GM12878 (cell line): Measurements from ENCODE around the gene TFCP2L1. TPM values are rescaled to one million over a fixed set of nuclear protein-coding genes. Genes with fewer than 3 reads are reported as not detected.

Experiments
- ATAC-seq: fragments of 200-7000 bp; cut with Tn5 transposase; 3 replicates; pipeline ENCODE4 v1.9.1; 2020; ENCODE audit warnings: mild to moderate bottlenecking, moderate library complexity
- BruUV-seq: library from RNA; stranded (reverse); fragments of 400-500 nt; replicated peaks from 2 replicates; lab custom pipeline; 2021; lab: Mats Ljungman, UMichigan
- CTCF ChIA-PET: fragments of 300-600 bp; sonication (Branson Sonifier 250); formaldehyde crosslinking; extraction: SDS; loops from one replicate; lab custom pipeline; 2021; ENCODE audit warnings: inconsistent platforms; lab: Yijun Ruan, JAX
- POLR2A ChIA-PET: fragments of 350-600 bp; formaldehyde crosslinking; extraction: SDS; loops from one replicate; lab custom pipeline; 2021; ENCODE audit warnings: inconsistent platforms; lab: Charles Lee
- RAD21 ChIA-PET: fragments of 300-600 bp; sonication (Branson Sonifier 250); formaldehyde crosslinking; loops from one replicate; lab custom pipeline; 2023; ENCODE audit warnings: antibody characterized with exemption; ENCODE audit not compliant: unreplicated experiment; lab: Charles Lee
- SMC1A ChIA-PET: fragments of 300-600 bp; sonication (Branson Sonifier 250); formaldehyde crosslinking; loops from one replicate; lab custom pipeline; 2023; ENCODE audit not compliant: unreplicated experiment, uncharacterized antibody; lab: Charles Lee
- DNase-seq: peaks from one replicate; pipeline ENCODE4 v3.0.0-alpha.2; 2011; ENCODE audit warnings: low read depth, low spot score
- FAIRE-seq: peaks from 3 replicates; lab custom pipeline; 2011; peaks lifted over from hg19 to GRCh38; lab: Jason Lieb, UNC
- H2AFZ ChIP-seq: 2 replicates; pipeline ENCODE4 v1.6.0; 2011; ENCODE audit warnings: low read depth, low read length, control low read depth; ENCODE audit not compliant: control insufficient read depth
- H3K27ac ChIP-seq: 2 replicates; pipeline ENCODE4 v1.5.1; 2011; ENCODE audit warnings: control low read depth; ENCODE audit not compliant: control insufficient read depth, insufficient read depth
- H3K27me3 ChIP-seq, 2 experiments: replicated peaks in 1 of 2; 2 replicates each; pipeline versions ENCODE4 v1.6.0 to v1.6.1; 2011; ENCODE audit warnings: low read length in 1 of 2; ENCODE audit not compliant: control insufficient read depth in 2 of 2, insufficient read depth in 2 of 2
- H3K36me3 ChIP-seq, 2 experiments: 2 replicates each; pipeline ENCODE4 v1.5.1; 2011; ENCODE audit warnings: low read length in 1 of 2; ENCODE audit not compliant: control insufficient read depth in 2 of 2, insufficient read depth in 2 of 2
- H3K4me1 ChIP-seq: 2 replicates; pipeline ENCODE4 v1.6.1; 2011; ENCODE audit warnings: mild to moderate bottlenecking, low read length, moderate library complexity, mixed read lengths; ENCODE audit not compliant: control insufficient read depth, insufficient read depth
- H3K4me2 ChIP-seq: 2 replicates; pipeline ENCODE4 v1.6.0; 2011; ENCODE audit warnings: control low read depth; ENCODE audit not compliant: control insufficient read depth, insufficient read depth
- H3K4me3 ChIP-seq: fragments of 200-600 bp; sonication (generic); 2 replicates; pipeline ENCODE4 v1.5.1; 2016
- H3K79me2 ChIP-seq: 2 replicates; pipeline ENCODE4 v1.6.0; 2011; ENCODE audit warnings: low read length; ENCODE audit not compliant: control insufficient read depth, insufficient read depth
- H3K9ac ChIP-seq: 2 replicates; pipeline ENCODE4 v1.8.0; 2011; ENCODE audit warnings: low read length, control low read depth, mixed read lengths; ENCODE audit not compliant: control insufficient read depth, insufficient read depth
- H3K9me3 ChIP-seq: replicated peaks from 3 replicates; pipeline ENCODE4 v1.5.1; 2011; ENCODE audit warnings: mild to moderate bottlenecking, low read length; ENCODE audit not compliant: control insufficient read depth, insufficient read depth
- H4K20me1 ChIP-seq: 2 replicates; pipeline ENCODE4 v1.6.0; 2011; ENCODE audit not compliant: control insufficient read depth, insufficient read depth
- BCL11A ChIP-seq: IDR thresholded peaks from 2 replicates; pipeline ENCODE4 v1.6.1; 2011; ENCODE audit warnings: low read depth, low read length
- CBFB ChIP-seq: IDR thresholded peaks from 2 replicates; pipeline ENCODE4 v1.6.1; 2016; ENCODE audit warnings: antibody characterized with exemption, low read depth
- CEBPB ChIP-seq, 2 experiments: fragments of 150-350 bp in 1 of 2; IDR thresholded peaks; 2 replicates each; pipeline ENCODE4 v1.6.1; 2012 to 2014; ENCODE audit warnings: low read depth in 2 of 2, low read length in 2 of 2, borderline replicate concordance in 1 of 2, inconsistent platforms in 1 of 2
- FOXK2 ChIP-seq: fragments of 450-650 bp; IDR thresholded peaks from 2 replicates; pipeline ENCODE4 v1.6.1; 2017; ENCODE audit warnings: mild to moderate bottlenecking, moderate library complexity
- HDAC6 ChIP-seq: fragments of 200-600 bp; sonication (generic); IDR thresholded peaks from one replicate; pipeline ENCODE4 v1.8.0; 2017; ENCODE audit warnings: antibody characterized with exemption; ENCODE audit not compliant: unreplicated experiment
- KAT2A ChIP-seq: conservative IDR thresholded peaks from 2 replicates; pipeline ENCODE4 v1.6.1; 2011; ENCODE audit warnings: low read depth, low read length; ENCODE audit not compliant: control insufficient read depth
- KLF5 ChIP-seq: fragments of 450-650 bp; IDR thresholded peaks from 2 replicates; pipeline ENCODE4 v1.6.1; 2014; ENCODE audit warnings: mild to moderate bottlenecking; ENCODE audit not compliant: partially characterized antibody
- MXI1 ChIP-seq: fragments of 150-350 bp; IDR thresholded peaks from 2 replicates; pipeline ENCODE4 v1.6.1; 2011; ENCODE audit warnings: low read depth, mild to moderate bottlenecking, inconsistent platforms, low read length, improper control_type of control experiment
- NFIC ChIP-seq: IDR thresholded peaks from 2 replicates; pipeline ENCODE4 v1.6.1; 2012; ENCODE audit warnings: low read depth, mild to moderate bottlenecking, inconsistent platforms, low read length, moderate library complexity
- NFXL1 ChIP-seq: fragments of 450-650 bp; IDR thresholded peaks from 2 replicates; pipeline ENCODE4 v1.6.1; 2017; ENCODE audit warnings: antibody characterized with exemption, mild to moderate bottlenecking, borderline replicate concordance
- NRF1 ChIP-seq: conservative IDR thresholded peaks from 2 replicates; pipeline ENCODE4 v1.6.1; 2011; ENCODE audit warnings: mild to moderate bottlenecking, low read depth, low read length, improper control_type of control experiment
- PAX8 ChIP-seq: fragments of 450-650 bp; IDR thresholded peaks from 2 replicates; pipeline ENCODE4 v1.6.1; 2017; ENCODE audit warnings: mild to moderate bottlenecking, moderate library complexity
- POLR2A ChIP-seq: IDR thresholded peaks from 2 replicates; pipeline ENCODE4 v1.6.1; 2011; ENCODE audit warnings: low read depth, mild to moderate bottlenecking, low read length
- TCF3 ChIP-seq: IDR thresholded peaks from 2 replicates; pipeline ENCODE4 v1.6.1; 2012; ENCODE audit warnings: low read depth, mild to moderate bottlenecking, low read length, borderline replicate concordance; ENCODE audit not compliant: insufficient read depth
- WGBS: methylation state at CpG from one replicate; pipeline ENCODE4 v1.1.6; 2016; ENCODE audit warnings: low lambda C conversion rate; ENCODE audit not compliant: insufficient replicate concordance, insufficient coverage; ENCODE audit errors: missing lambda C conversion rate; 5-methylcytosine and 5-hydroxymethylcytosine counted together
- in situ Hi-C: fragments of 300-500 bp; cut with MboI; formaldehyde crosslinking; loops from 9 replicates; pipeline ENCODE4 v1.14.3; 2018; ENCODE audit warnings: mixed read lengths
- intact Hi-C: fragments of 100-400 bp; cut with micrococcal nuclease; formaldehyde crosslinking; loops from one replicate; pipeline ENCODE4 v1.14.2; 2022; ENCODE audit not compliant: unreplicated experiment
- polyA plus RNA-seq, 11 experiments: library from polyadenylated mRNA; depleted of rRNA in 4 of 11; unstranded in 6 of 11; stranded (reverse) in 5 of 11; fragments of >200 nt; fragmentation: Nextera tagmentation in 4 of 11; fragmentation: Illumina TruSeq in 1 of 11; extraction: Ambion mirVana in 4 of 11; extraction: Trizol in 1 of 11; gene quantifications; 1 replicate in 1 of 11; 2 replicates in 10 of 11; pipeline versions ENCODE4 v1.2.1 to v1.2.3, GENCODE V29; 2011 to 2016; ENCODE audit warnings: inconsistent platforms in 2 of 11, missing spikeins in 2 of 11, low read depth in 1 of 11
- total RNA-seq, 4 experiments: library from RNA; depleted of rRNA in 3 of 4; stranded (reverse); fragments of >200 nt in 3 of 4; fragmentation: Illumina TruSeq in 1 of 4; extraction: Trizol in 1 of 4; gene quantifications; 2 replicates each; pipeline versions ENCODE4 v1.2.1 to v1.2.3, GENCODE V29; 2013 to 2021
- TF ChIP-seq, protein P1 (sequence below): IDR thresholded peaks from 2 replicates; pipeline ENCODE4 v1.6.1; 2012; ENCODE audit warnings: mild to moderate bottlenecking, low read depth, low read length
- TF ChIP-seq, protein P2 (sequence below): fragments of 450-650 bp; formaldehyde crosslinking; IDR thresholded peaks from 2 replicates; pipeline ENCODE4 v1.5.0; 2022; ENCODE audit warnings: mild to moderate bottlenecking, missing genetic modification characterization

The TFCP2L1 gene
- total and polyA plus RNA-seq, 10 of the 15 experiments (the other 5 are each of a cell fraction or from before 2014, with no cell fraction given) = 0.02 to 0.21 (median 0.09) TPM; not detected in 1

DNA sequence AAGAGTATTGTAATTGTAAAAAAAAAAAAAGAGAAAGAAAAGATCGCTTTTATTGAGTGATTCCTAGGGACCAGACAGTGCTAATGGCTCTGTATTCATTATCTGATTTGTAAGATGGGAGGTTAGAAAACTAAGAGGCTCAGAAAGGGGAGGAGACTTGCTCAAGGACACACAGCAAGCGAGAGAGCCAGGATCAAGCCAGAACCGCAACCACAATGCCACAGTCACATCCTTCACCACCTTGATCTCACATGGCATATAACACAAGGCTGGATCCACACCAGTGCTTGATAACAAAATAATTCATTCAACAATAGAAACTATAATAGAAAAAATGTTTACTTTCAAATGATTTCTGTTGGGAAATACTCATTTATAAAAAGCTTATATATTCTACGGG lies 37.5 kb downstream of the TFCP2L1 start (continued):
- TF ChIP-seq, protein P1, sequence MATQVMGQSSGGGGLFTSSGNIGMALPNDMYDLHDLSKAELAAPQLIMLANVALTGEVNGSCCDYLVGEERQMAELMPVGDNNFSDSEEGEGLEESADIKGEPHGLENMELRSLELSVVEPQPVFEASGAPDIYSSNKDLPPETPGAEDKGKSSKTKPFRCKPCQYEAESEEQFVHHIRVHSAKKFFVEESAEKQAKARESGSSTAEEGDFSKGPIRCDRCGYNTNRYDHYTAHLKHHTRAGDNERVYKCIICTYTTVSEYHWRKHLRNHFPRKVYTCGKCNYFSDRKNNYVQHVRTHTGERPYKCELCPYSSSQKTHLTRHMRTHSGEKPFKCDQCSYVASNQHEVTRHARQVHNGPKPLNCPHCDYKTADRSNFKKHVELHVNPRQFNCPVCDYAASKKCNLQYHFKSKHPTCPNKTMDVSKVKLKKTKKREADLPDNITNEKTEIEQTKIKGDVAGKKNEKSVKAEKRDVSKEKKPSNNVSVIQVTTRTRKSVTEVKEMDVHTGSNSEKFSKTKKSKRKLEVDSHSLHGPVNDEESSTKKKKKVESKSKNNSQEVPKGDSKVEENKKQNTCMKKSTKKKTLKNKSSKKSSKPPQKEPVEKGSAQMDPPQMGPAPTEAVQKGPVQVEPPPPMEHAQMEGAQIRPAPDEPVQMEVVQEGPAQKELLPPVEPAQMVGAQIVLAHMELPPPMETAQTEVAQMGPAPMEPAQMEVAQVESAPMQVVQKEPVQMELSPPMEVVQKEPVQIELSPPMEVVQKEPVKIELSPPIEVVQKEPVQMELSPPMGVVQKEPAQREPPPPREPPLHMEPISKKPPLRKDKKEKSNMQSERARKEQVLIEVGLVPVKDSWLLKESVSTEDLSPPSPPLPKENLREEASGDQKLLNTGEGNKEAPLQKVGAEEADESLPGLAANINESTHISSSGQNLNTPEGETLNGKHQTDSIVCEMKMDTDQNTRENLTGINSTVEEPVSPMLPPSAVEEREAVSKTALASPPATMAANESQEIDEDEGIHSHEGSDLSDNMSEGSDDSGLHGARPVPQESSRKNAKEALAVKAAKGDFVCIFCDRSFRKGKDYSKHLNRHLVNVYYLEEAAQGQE = no peak
- TF ChIP-seq, protein P2, sequence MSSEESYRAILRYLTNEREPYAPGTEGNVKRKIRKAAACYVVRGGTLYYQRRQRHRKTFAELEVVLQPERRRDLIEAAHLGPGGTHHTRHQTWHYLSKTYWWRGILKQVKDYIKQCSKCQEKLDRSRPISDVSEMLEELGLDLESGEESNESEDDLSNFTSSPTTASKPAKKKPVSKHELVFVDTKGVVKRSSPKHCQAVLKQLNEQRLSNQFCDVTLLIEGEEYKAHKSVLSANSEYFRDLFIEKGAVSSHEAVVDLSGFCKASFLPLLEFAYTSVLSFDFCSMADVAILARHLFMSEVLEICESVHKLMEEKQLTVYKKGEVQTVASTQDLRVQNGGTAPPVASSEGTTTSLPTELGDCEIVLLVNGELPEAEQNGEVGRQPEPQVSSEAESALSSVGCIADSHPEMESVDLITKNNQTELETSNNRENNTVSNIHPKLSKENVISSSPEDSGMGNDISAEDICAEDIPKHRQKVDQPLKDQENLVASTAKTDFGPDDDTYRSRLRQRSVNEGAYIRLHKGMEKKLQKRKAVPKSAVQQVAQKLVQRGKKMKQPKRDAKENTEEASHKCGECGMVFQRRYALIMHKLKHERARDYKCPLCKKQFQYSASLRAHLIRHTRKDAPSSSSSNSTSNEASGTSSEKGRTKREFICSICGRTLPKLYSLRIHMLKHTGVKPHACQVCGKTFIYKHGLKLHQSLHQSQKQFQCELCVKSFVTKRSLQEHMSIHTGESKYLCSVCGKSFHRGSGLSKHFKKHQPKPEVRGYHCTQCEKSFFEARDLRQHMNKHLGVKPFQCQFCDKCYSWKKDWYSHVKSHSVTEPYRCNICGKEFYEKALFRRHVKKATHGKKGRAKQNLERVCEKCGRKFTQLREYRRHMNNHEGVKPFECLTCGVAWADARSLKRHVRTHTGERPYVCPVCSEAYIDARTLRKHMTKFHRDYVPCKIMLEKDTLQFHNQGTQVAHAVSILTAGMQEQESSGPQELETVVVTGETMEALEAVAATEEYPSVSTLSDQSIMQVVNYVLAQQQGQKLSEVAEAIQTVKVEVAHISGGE (CRISPR knock-in tag) = no peak

DNA sequence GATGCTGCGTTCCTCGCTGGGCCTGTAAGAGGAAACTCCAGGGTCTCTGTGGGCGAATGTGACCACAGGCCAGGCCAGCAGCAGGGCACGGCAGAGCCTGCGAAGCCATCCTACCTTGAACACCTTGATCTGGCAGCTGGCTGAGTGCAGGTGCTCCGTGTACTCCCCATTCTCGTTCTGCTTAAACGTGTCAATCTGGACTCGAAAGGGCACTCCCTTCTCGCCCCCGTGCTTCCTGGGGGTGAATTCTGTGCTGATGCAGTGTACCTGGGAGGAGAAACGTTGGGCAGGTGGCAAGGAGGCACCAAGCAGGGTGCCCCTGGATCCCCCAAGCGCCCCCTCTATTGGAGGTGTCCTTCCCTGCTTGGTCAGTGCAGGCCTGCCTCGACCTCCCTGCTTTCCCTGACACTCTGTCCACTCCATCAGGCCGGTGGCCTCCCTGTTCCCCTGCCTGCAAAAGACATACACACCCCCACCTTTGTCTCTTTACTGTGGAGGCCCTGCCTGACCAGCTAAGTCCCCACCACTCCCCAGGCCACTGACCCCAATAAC lies 38.2 kb downstream of the TFCP2L1 start:
- no peaks in the 10 kb centered on the region for H3K79me2 ChIP-seq
- 23% methylated on average over 14 of the region's 15 CpGs for WGBS
- H4K20me1 ChIP-seq = no peaks in the 10 kb centered on the region
- ChIA-PET SMC1A (no interaction called here), CTCF (interaction anchor here (0.5 kb wide), 1 partner anchor 71 kb away, joined by 3 read pairs; no protein-coding TSS in a partner anchor), POLR2A (no interaction called here), RAD21 (no interaction called here)
- no peak overlapping the region for H3K9ac ChIP-seq
- H3K27ac ChIP-seq = no peak overlapping the region
- no peak overlapping the region for H3K4me3 ChIP-seq
- no peak overlapping the region for H2AFZ ChIP-seq
- ATAC-seq (no peak), FAIRE-seq (no peak), DNase-seq (no peak)
- in situ Hi-C loops (no loop called here), intact Hi-C loops (no loop called here)
- no peak overlapping the region for H3K4me2 ChIP-seq
- H3K27me3 ChIP-seq = peaks cover 0 to 4% of the 10 kb centered on the region in 2 experiments; a peak in 3 of 4 replicates
- no peaks in the 10 kb centered on the region for H3K9me3 ChIP-seq
- no peaks in the 10 kb centered on the region for H3K36me3 ChIP-seq
- no peaks in the 10 kb centered on the region for H3K4me1 ChIP-seq
- no TSS peak for BruUV-seq
- TF ChIP-seq KLF5 (no peak), KAT2A (no peak), BCL11A (no peak), CBFB (no peak), CEBPB (IDR thresholded peaks at IDR 0.05; ENCODE audit: borderline replicate concordance in 1 of 2, low read depth in 2 of 2, low read length in 2 of 2) (no peak), NFXL1 (no peak), MXI1 (no peak), FOXK2 (no peak), NRF1 (no peak), HDAC6 (no peak), PAX8 (no peak), NFIC (no peak), POLR2A (no peak), TCF3 (no peak)
